H9 (cell line): ENCODE data around the gene RIBC2. TPM values are rescaled to one million over a fixed set of nuclear protein-coding genes. Genes with fewer than 3 reads are reported as not detected.

Source experiments
- DNase-seq: peaks from one replicate; pipeline ENCODE4 v3.0.0-alpha.2; 2017
- H2AFZ ChIP-seq: one replicate; pipeline ENCODE4 v1.6.1; 2013; ENCODE audit warnings: mild to moderate bottlenecking, low read length, control low read depth, moderate library complexity
- H2AK5ac ChIP-seq: 2 replicates; pipeline ENCODE4 v1.6.1; 2013; ENCODE audit warnings: low read length, control low read depth, mixed read lengths; ENCODE audit not compliant: insufficient read length
- H2BK120ac ChIP-seq: one replicate; pipeline ENCODE4 v1.6.1; 2013; ENCODE audit warnings: low read depth, mild to moderate bottlenecking, low read length, control low read depth, inconsistent platforms; ENCODE audit not compliant: poor library complexity, severe bottlenecking
- H2BK12ac ChIP-seq: 2 replicates; pipeline ENCODE4 v1.6.1; 2013; ENCODE audit warnings: low read length, control low read depth, mixed read lengths, low read depth; ENCODE audit not compliant: insufficient read length
- H2BK15ac ChIP-seq: 2 replicates; pipeline ENCODE4 v1.6.1; 2013; ENCODE audit warnings: low read depth, low read length, control low read depth
- H2BK20ac ChIP-seq: one replicate; pipeline ENCODE4 v1.6.1; 2013; ENCODE audit warnings: low read depth, mild to moderate bottlenecking, low read length, control low read depth, inconsistent platforms; ENCODE audit not compliant: poor library complexity, severe bottlenecking
- H2BK5ac ChIP-seq: 2 replicates; pipeline ENCODE4 v1.6.1; 2013; ENCODE audit warnings: low read length, control low read depth, mixed read lengths; ENCODE audit not compliant: insufficient read length
- H3K14ac ChIP-seq: 2 replicates; pipeline ENCODE4 v1.6.1; 2013; ENCODE audit warnings: low read length, control low read depth; ENCODE audit not compliant: insufficient read depth
- H3K18ac ChIP-seq: 2 replicates; pipeline ENCODE4 v1.6.1; 2013; ENCODE audit warnings: low read depth, mild to moderate bottlenecking, mixed read lengths, low read length, control low read depth; ENCODE audit not compliant: insufficient read length
- H3K23ac ChIP-seq: 2 replicates; pipeline ENCODE4 v1.6.1; 2013; ENCODE audit warnings: low read length, control low read depth, mixed read lengths, low read depth; ENCODE audit not compliant: insufficient read length
- H3K23me2 ChIP-seq: 2 replicates; pipeline ENCODE4 v1.6.1; 2013; ENCODE audit warnings: low read depth, mild to moderate bottlenecking, mixed read lengths, low read length, control low read depth; ENCODE audit not compliant: insufficient read length, poor library complexity, severe bottlenecking
- H3K27ac ChIP-seq: 2 replicates; pipeline ENCODE4 v1.5.1; 2013; ENCODE audit warnings: low read length, control low read depth, mixed read lengths, low read depth; ENCODE audit not compliant: insufficient read length
- H3K27me3 ChIP-seq: 2 replicates; pipeline ENCODE4 v1.6.1; 2013; ENCODE audit warnings: low read length, control low read depth, inconsistent platforms; ENCODE audit not compliant: insufficient read depth
- H3K4ac ChIP-seq: 2 replicates; pipeline ENCODE4 v1.6.1; 2013; ENCODE audit warnings: low read depth, mild to moderate bottlenecking, control low read depth, inconsistent platforms, low read length, moderate library complexity
- H3K4me1 ChIP-seq: 2 replicates; pipeline ENCODE4 v1.6.1; 2013; ENCODE audit warnings: low read length, control low read depth, inconsistent platforms; ENCODE audit not compliant: insufficient read depth
- H3K4me2 ChIP-seq: 2 replicates; pipeline ENCODE4 v1.6.1; 2013; ENCODE audit warnings: low read length, control low read depth, mixed read lengths; ENCODE audit not compliant: insufficient read length, insufficient read depth
- H3K56ac ChIP-seq: 2 replicates; pipeline ENCODE4 v1.6.1; 2013; ENCODE audit warnings: low read depth, mild to moderate bottlenecking, mixed read lengths, low read length, control low read depth; ENCODE audit not compliant: insufficient read length
- H3K79me1 ChIP-seq: 2 replicates; pipeline ENCODE4 v1.6.1; 2013; ENCODE audit warnings: low read depth, mild to moderate bottlenecking, moderate library complexity, low read length, control low read depth, inconsistent platforms; ENCODE audit not compliant: insufficient read depth, poor library complexity, severe bottlenecking
- H3K79me2 ChIP-seq: 2 replicates; pipeline ENCODE4 v1.6.1; 2013; ENCODE audit warnings: low read length, control low read depth, inconsistent platforms; ENCODE audit not compliant: insufficient read depth
- H3K9ac ChIP-seq: 2 replicates; pipeline ENCODE4 v1.6.1; 2013; ENCODE audit warnings: low read length, control low read depth, mixed read lengths; ENCODE audit not compliant: insufficient read length; ENCODE audit errors: extremely low read depth
- H3K9me3 ChIP-seq: one replicate; pipeline ENCODE4 v1.6.1; 2013; ENCODE audit warnings: low read depth, low read length, inconsistent platforms; ENCODE audit not compliant: control insufficient read depth
- H3T11ph ChIP-seq: one replicate; pipeline ENCODE4 v1.6.1; 2013; ENCODE audit warnings: mild to moderate bottlenecking, low read length, control low read depth, inconsistent platforms
- H4K20me1 ChIP-seq: one replicate; pipeline ENCODE4 v1.6.1; 2013; ENCODE audit not compliant: control insufficient read depth, insufficient read length, insufficient read depth
- H4K5ac ChIP-seq: 2 replicates; pipeline ENCODE4 v1.6.1; 2013; ENCODE audit warnings: low read depth, mild to moderate bottlenecking, mixed read lengths, low read length, control low read depth; ENCODE audit not compliant: insufficient read length
- H4K8ac ChIP-seq: replicated peaks from 2 replicates; pipeline ENCODE4 v1.6.1; 2013; ENCODE audit warnings: low read length, control low read depth, mixed read lengths, low read depth; ENCODE audit not compliant: insufficient read length
- H4K91ac ChIP-seq: 2 replicates; pipeline ENCODE4 v1.6.1; 2013; ENCODE audit warnings: low read depth, mild to moderate bottlenecking, moderate library complexity, mixed read lengths, low read length, control low read depth; ENCODE audit not compliant: insufficient read length
- H3K27ac Mint-ChIP-seq, 3 experiments: 2 replicates in 2 of 3; 3 replicates in 1 of 3; pipeline ENCODE4 v1.8.0; 2020 to 2021; ENCODE audit warnings: mixed read lengths in 3 of 3, mild to moderate bottlenecking in 1 of 3, moderate library complexity in 1 of 3
- H3K27me3 Mint-ChIP-seq: 2 replicates; pipeline ENCODE4 v1.8.0; 2021; ENCODE audit warnings: low read depth, mild to moderate bottlenecking, moderate library complexity, mixed read lengths
- H3K36me3 Mint-ChIP-seq, 3 experiments: 2 replicates in 2 of 3; 3 replicates in 1 of 3; pipeline ENCODE4 v1.8.0; 2020 to 2021; ENCODE audit warnings: low read depth in 3 of 3, mixed read lengths in 3 of 3; ENCODE audit not compliant: insufficient read depth in 1 of 3
- H3K4me1 Mint-ChIP-seq, 2 experiments: 2 replicates each; pipeline ENCODE4 v1.8.0; 2020; ENCODE audit warnings: mixed read lengths in 2 of 2
- H3K4me3 Mint-ChIP-seq, 2 experiments: 2 replicates in 1 of 2; 3 replicates in 1 of 2; pipeline ENCODE4 v1.8.0; 2020 to 2021; ENCODE audit warnings: mild to moderate bottlenecking in 2 of 2, mixed read lengths in 2 of 2, moderate library complexity in 1 of 2
- H3K9me3 Mint-ChIP-seq, 2 experiments: 2 replicates in 1 of 2; 3 replicates in 1 of 2; pipeline ENCODE4 v1.8.0; 2020; ENCODE audit warnings: mild to moderate bottlenecking in 2 of 2, mixed read lengths in 2 of 2, moderate library complexity in 1 of 2
- WGBS: extraction: QIAGEN DNeasy Blood & Tissue Kit; methylation state at CpG from one replicate; pipeline ENCODE4 v1.1.7; 2013; ENCODE audit warnings: missing lambda C conversion rate, low lambda C conversion rate, mixed read lengths; ENCODE audit not compliant: insufficient read length; ENCODE audit errors: extremely low coverage; 5-methylcytosine and 5-hydroxymethylcytosine counted together
- total RNA-seq: library from RNA; stranded (reverse); gene quantifications from 2 replicates; pipeline ENCODE4 v1.2.1, GENCODE V29; 2021
- TF ChIP-seq, protein P1 (sequence below): fragments of 200-600 bp; sonication (generic); conservative IDR thresholded peaks from 3 replicates; pipeline ENCODE4 v1.8.0; 2021; ENCODE audit warnings: antibody characterized with exemption, mild to moderate bottlenecking

Gene RIBC2
- total RNA-seq, 1 experiment from 2014 or later, result 4.1 TPM

DNA sequence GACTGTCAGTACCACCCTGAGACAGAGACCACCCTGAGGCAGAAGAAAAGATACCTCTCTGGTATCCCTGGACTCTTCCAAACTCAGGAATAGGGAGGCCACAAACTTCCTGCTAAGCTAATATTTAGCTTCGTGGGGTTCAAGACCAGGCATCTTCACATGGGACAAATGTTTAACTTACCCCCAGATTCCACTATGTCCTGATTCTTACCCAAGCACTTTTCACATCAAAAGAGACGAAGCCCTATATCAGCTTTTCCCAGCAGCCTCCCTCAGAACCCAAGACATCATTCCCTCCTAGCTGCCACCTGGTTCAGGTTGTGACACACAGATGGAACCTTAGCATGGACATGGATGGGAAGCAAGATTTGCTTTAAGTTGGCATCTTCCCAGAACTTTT lies 32.1 kb upstream of the RIBC2 start:
- Histone ChIP-seq H2AFZ (no peak overlapping the region), H3K56ac (no peak overlapping the region), H4K20me1 (no peaks in the 10 kb centered on the region), H3K27ac (no peak overlapping the region), H3K14ac (no peak overlapping the region), H2AK5ac (no peak overlapping the region), H3K23ac (no peak overlapping the region), H3K9me3 (no peaks in the 10 kb centered on the region), H2BK12ac (no peak overlapping the region), H3K18ac (no peak overlapping the region), H3K79me2 (no peaks in the 10 kb centered on the region), H2BK20ac (no peak overlapping the region), H3K27me3 (no peaks in the 10 kb centered on the region), H4K91ac (no peak overlapping the region), H3K23me2 (no peaks in the 10 kb centered on the region), H3K9ac (no peak overlapping the region), H2BK5ac (no peak overlapping the region), H2BK15ac (no peak overlapping the region), H4K5ac (no peak overlapping the region), H4K8ac (no peak overlapping the region), H3K79me1 (no peaks in the 10 kb centered on the region), H3K4me2 (no peak overlapping the region), H3T11ph (no peak overlapping the region), H3K4me1 (no peaks in the 10 kb centered on the region), H2BK120ac (no peak overlapping the region), H3K4ac (no peak overlapping the region)
- TF ChIP-seq, protein P1, sequence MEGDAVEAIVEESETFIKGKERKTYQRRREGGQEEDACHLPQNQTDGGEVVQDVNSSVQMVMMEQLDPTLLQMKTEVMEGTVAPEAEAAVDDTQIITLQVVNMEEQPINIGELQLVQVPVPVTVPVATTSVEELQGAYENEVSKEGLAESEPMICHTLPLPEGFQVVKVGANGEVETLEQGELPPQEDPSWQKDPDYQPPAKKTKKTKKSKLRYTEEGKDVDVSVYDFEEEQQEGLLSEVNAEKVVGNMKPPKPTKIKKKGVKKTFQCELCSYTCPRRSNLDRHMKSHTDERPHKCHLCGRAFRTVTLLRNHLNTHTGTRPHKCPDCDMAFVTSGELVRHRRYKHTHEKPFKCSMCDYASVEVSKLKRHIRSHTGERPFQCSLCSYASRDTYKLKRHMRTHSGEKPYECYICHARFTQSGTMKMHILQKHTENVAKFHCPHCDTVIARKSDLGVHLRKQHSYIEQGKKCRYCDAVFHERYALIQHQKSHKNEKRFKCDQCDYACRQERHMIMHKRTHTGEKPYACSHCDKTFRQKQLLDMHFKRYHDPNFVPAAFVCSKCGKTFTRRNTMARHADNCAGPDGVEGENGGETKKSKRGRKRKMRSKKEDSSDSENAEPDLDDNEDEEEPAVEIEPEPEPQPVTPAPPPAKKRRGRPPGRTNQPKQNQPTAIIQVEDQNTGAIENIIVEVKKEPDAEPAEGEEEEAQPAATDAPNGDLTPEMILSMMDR, result no peak
- WGBS, result no CpG with 5 or more reads among the region's 2 CpGs
- no peaks in the 10 kb centered on the region for H3K36me3 Mint-ChIP-seq
- H3K27ac Mint-ChIP-seq, result no peak overlapping the region
- no peak overlapping the region for H3K4me3 Mint-ChIP-seq
- H3K27me3 Mint-ChIP-seq, result no peaks in the 10 kb centered on the region; the same call in 1 of the 2 replicates
- no peaks in the 10 kb centered on the region for H3K9me3 Mint-ChIP-seq
- no peak for DNase-seq
- H3K4me1 Mint-ChIP-seq, result no peaks in the 10 kb centered on the region
